NCI-H2196 (cell line): ENCODE measurements around the gene RSPO3.
"Not testable (repeated sequence)": the region's sequence is repeated elsewhere in the genome, so short reads cannot be mapped to it uniquely, and the experiment has no call there.

Source experiments
- DNase-seq: peaks from one replicate; lab custom pipeline; 2025; ENCODE audit not compliant: unreplicated experiment; lab: John Stamatoyannopoulos, UW

The RSPO3 gene

DNA sequence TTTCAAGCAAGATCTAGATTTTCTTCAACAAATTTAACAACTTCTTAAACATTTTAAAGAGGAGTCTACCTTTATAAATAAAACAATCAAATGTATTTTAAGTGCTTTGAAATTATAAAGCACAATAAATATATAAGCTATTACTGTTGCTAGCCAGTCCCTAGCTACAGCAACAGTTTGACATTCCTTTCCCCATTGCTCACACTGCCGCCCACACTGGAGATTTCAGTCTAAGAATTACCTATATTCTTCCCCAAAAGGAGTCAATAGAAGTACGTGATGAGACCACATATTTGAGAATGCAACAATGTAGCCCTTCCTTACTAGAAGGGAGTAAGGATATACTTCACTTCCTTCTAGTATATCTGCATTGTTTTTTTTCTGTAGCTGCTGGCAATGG lies 82.8 kb downstream of the RSPO3 start:
- no peak for DNase-seq

- no peak for DNase-seq
These were observed 84.2 kb downstream of the RSPO3 start for GRCh38 chr6:127202676-127203075.

GRCh38 chr6:127204281-127204680 lies 85.8 kb downstream of the RSPO3 start:
- DNase-seq, result no peak

GRCh38 chr6:127205036-127205435 lies 86.6 kb downstream of the RSPO3 start:
- no peak for DNase-seq

DNA sequence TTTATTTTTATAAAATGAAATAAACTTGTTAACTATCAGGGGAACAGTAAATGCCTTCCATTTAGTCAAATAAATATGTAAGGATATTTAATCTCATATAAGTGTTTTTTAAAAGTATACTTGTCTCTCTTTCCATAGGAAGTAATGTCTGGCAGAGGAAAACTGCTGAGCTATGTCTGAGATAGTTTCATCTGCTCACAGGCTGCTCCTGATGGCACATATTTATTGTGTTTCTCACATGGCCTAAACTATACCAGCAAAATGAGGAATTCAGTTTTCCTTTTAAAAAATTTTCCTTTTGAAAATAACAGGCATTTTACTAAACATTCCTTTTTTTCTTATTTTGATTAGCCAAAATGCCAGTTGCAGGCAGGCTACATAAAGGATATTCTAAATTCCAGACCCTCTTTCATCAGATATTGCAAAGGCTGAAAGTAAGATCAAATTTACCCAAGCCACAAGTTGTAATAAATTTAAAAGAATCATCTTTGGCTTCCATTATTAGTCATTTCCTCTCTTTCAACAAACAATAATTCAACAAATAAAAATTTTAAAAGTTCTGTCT lies 88.1 kb downstream of the RSPO3 start:
- DNase-seq, result no peak

DNA sequence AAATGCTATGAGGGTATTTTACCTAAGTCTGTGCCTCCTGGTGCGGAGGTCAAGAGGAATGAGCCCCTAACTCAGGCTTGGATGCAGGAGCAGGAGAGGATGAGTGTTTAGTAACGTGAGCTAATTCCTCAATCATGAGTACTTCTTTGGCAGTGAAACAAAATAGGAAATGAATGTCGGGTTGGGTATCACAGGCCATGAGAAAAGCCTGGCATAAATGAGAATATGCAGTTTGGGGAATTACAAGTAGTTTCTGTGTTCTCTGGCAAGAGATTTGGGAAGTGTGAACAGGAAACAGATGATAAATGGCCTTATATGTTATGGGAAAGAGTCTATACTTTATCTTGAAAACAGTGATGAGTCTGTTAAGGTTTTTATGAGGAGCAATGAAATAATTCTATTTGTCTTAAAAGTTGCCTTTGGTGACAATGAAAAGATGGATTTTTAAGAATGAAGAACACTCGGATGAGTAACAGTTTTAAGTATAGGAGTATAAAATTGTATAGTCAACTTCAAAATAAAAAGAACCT lies 89.2 kb downstream of the RSPO3 start:
- no peak for DNase-seq

- DNase-seq, result no peak
These were observed 92.3 kb downstream of the RSPO3 start for GRCh38 chr6:127210725-127211124.

- DNase-seq, result no peak
These were observed 93.9 kb downstream of the RSPO3 start for GRCh38 chr6:127212376-127212775.

GRCh38 chr6:127214032-127214431 lies 95.6 kb downstream of the RSPO3 start:
- DNase-seq, result not testable (repeated sequence)

DNA sequence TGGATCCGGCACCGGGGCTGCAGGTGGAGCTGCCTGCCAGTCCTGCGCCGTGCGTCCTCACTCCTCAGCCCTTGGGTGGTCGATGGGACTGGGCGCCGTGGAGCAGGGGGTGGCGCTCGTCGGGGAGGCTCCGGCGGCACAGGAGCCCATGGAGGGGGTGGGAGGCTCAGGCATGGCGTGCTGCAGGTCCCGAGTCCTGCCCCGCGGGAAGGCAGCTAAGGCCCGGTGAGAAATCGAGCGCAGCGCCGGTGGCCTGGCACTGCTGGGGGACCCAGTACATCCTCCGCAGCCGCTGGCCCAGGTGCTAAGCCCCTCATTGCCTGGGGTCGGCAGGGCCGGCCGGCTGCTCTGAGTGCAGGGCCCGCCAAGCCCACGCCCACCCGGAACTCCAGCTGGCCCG lies 96.1 kb downstream of the RSPO3 start:
- DNase-seq, result not testable (repeated sequence)

DNA sequence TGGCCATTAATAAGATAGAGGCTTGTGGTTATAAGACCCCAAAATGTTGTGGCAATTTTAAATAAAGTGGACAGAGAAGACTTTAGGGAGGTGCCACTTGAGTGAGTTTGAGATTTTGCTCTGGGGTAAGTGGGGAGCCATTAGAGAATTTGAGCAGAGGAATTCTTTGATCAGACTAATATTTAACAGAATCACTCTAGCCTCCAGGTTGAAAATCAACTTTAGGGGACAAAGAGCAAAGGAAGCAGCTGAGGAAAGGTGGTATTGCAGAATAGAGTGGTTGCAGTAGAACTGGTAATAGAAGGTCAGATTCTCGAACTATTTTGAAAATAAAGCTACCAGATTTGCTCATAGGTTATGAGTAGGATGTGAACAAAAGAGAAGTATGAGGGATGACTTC lies 97.5 kb downstream of the RSPO3 start:
- DNase-seq, result no peak

- DNase-seq, result no peak
These were observed 98.6 kb downstream of the RSPO3 start for GRCh38 chr6:127216810-127217789.

GRCh38 chr6:127219869-127220268 lies 101.4 kb downstream of the RSPO3 start:
- no peak for DNase-seq

- no peak for DNase-seq
These were observed 102.7 kb downstream of the RSPO3 start for GRCh38 chr6:127221201-127221600.

DNA sequence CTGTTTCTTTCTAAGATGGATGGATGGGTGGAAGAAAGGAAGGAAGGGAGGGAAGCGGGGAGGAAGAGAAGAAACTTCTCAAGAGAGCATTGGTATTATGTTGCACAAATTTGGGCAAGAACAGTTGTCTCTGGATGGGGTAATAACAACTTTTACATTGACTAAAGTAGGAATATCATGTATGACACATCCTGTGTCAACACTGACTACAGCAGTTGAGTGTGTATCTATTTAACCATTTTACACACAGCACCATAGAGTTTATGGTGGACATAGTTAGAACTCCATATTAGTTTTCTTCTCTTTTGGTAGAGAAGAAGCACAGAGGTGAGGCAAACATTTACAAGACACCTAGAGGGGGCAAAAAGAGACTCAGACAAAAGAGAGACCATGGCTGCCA lies 103.9 kb downstream of the RSPO3 start:
- DNase-seq, result no peak

DNA sequence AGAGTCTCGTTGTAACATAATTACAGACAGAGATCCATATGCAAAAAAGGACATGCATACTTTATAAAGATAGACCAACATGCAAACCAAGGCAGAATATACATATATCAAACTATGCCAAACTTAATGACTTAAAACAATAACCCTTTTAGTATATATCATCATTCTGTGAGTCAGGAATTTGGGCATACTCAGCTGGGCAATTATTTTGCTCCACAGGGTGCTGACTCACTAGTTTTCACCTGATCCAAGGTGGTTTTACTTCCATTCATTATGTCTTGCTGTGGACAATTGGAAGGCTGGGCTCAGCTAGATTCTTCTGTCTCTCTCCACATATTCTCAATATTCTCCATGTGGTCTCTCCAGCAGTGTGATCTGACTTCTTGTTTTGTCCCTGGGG lies 107.0 kb downstream of the RSPO3 start:
- no peak for DNase-seq

DNA sequence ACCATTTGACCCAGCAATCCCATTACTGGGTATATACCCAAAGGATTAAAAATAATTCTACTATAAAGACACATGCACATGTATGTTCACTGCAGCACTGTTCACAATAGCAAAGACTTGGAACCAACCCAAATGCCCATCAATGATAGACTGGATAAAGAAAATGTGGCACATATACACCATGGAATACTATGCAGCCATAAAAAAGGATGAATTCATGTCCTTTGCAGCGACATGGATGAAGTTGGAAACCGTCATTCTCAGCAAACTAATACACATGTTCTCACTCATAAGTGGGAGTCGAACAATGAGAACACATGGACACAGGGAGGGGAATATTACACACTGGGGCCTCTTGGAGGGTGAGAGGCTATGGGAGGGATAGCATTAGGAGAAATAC lies 115.3 kb downstream of the RSPO3 start:
- not testable (repeated sequence) for DNase-seq

- no peak for DNase-seq
These were observed 125.0 kb downstream of the RSPO3 start for GRCh38 chr6:127243501-127243900.
